Measurements from ENCODE around the gene CD79B.

GRCh38 chr17:63963123-63963522 is 31.0 kb upstream of the CD79B start:
- TF ChIP-seq YY1 (IDR thresholded peaks at IDR 0.05; ENCODE audit: insufficient read depth, insufficient read length) (no peak), ZNF274 (IDR thresholded peaks at IDR 0.05; ENCODE audit: low read depth, low read length) (no peak)

All from NT2/D1 (cell line).